NCI-H748 (cell line): ENCODE data around the gene OR52E6.

Experiments used
- DNase-seq: peaks from one replicate; lab custom pipeline; 2025; ENCODE audit not compliant: unreplicated experiment; lab: John Stamatoyannopoulos, UW

Gene OR52E6

GRCh38 chr11:5841797-5842196 is at the start of gene OR52E6:
OR52E6 (minus strand) TSS chr11:5841897; CDS start chr11:5841897, 0 bp downstream.
- DNase-seq, result no peak

- peak; percentile 17 for DNase-seq
These were observed 49.6 kb upstream of the OR52E6 start for GRCh38 chr11:5891216-5891800.

- no peak for DNase-seq
These were observed 46.0 kb upstream of the OR52E6 start for GRCh38 chr11:5887661-5888060.

- DNase-seq, result no peak
These were observed 45.5 kb upstream of the OR52E6 start for GRCh38 chr11:5887172-5887571.

- DNase-seq, result no peak
These were observed 40.1 kb upstream of the OR52E6 start for GRCh38 chr11:5881756-5882155.

GRCh38 chr11:5880329-5880728 is 38.6 kb upstream of the OR52E6 start, which contains the start of gene OR52E4:
OR52E4 (plus strand) TSS chr11:5880629; CDS start chr11:5884293, 3,664 bp downstream.
- DNase-seq, result no peak

- no peak for DNase-seq
These were observed 36.9 kb upstream of the OR52E6 start for GRCh38 chr11:5878564-5878963.

- DNase-seq, result no peak
These were observed 24.1 kb upstream of the OR52E6 start for GRCh38 chr11:5865826-5866225.

GRCh38 chr11:5857590-5857989 is 15.9 kb upstream of the OR52E6 start, which contains the start of gene OR52E8:
OR52E8 (minus strand) TSS chr11:5857690; CDS start chr11:5857690, 0 bp downstream.
- DNase-seq, result no peak

- DNase-seq, result no peak
These were observed 9.3 kb upstream of the OR52E6 start for GRCh38 chr11:5851002-5851401.

- no peak for DNase-seq
These were observed 6.0 kb upstream of the OR52E6 start for GRCh38 chr11:5847711-5848110.

GRCh38 chr11:5846701-5847100 is 5.0 kb upstream of the OR52E6 start:
- DNase-seq, result no peak

- DNase-seq, result no peak
These were observed 4.0 kb downstream of the OR52E6 start for GRCh38 chr11:5837695-5838094.

GRCh38 chr11:5833446-5833845 is 8.3 kb downstream of the OR52E6 start:
- DNase-seq, result no peak

- DNase-seq, result no peak
These were observed 10.4 kb downstream of the OR52E6 start for GRCh38 chr11:5831196-5831829.

GRCh38 chr11:5818245-5818886 is 23.3 kb downstream of the OR52E6 start:
- DNase-seq, result no peak

GRCh38 chr11:5815534-5815933 is 26.2 kb downstream of the OR52E6 start:
- no peak for DNase-seq

- DNase-seq, result no peak
These were observed 31.5 kb downstream of the OR52E6 start for GRCh38 chr11:5809905-5810795.

GRCh38 chr11:5809122-5809519 is 32.6 kb downstream of the OR52E6 start:
- DNase-seq, result no peak

- DNase-seq, result peak; percentile 73
These were observed 33.1 kb downstream of the OR52E6 start, which contains the start of gene OR52N2 for GRCh38 chr11:5808500-5809121. OR52N2 (plus strand) TSS chr11:5808924; CDS start chr11:5820336, 11,412 bp downstream.

GRCh38 chr11:5807580-5807979 is 34.1 kb downstream of the OR52E6 start:
- DNase-seq, result no peak
